T-cell (primary cell): ENCODE data around the gene ST3GAL3. TPM values are rescaled to one million over a fixed set of nuclear protein-coding genes. Genes with fewer than 3 reads are reported as not detected.

Experiments used
- ATAC-seq, 4 experiments: fragments of 200-7000 bp in 3 of 4; fragments of 150-1000 bp in 1 of 4; cut with Tn5 transposase; replicated peaks in 1 of 4; 1 replicate in 3 of 4; 2 replicates in 1 of 4; pipeline ENCODE4 v1.10.0; 2021; ENCODE audit warnings: moderate library complexity in 3 of 4, mild to moderate bottlenecking in 2 of 4, moderate number of reproducible peaks in 1 of 4
- CTCF ChIA-PET, 2 donors: fragments of 300-600 bp; sonication (Branson Sonifier 250); formaldehyde crosslinking; loops; one replicate each; lab custom pipeline; 2022; ENCODE audit warnings: antibody characterized with exemption in 2 of 2; lab: Charles Lee
- POLR2A ChIA-PET, 2 donors: fragments of 300-600 bp; sonication (Branson Sonifier 250); formaldehyde crosslinking; loops; one replicate each; lab custom pipeline; 2022; ENCODE audit warnings: antibody characterized with exemption in 2 of 2; lab: Charles Lee
- DNase-seq, 35 experiments: peaks; one replicate each; pipeline versions ENCODE4 v3.0.0 to v3.0.0-alpha.2; 2013 to 2023
- H3K27ac ChIP-seq: one replicate; pipeline ENCODE4 v1.5.1; 2013; ENCODE audit warnings: low read length
- H3K27me3 ChIP-seq, 2 experiments: replicated peaks in 1 of 2; 1 replicate in 1 of 2; 2 replicates in 1 of 2; pipeline versions ENCODE4 v1.6.1 to v1.7.0; 2013; ENCODE audit warnings: low read length in 1 of 2, mixed read lengths in 1 of 2; ENCODE audit not compliant: control insufficient read depth in 2 of 2, insufficient read depth in 2 of 2; ENCODE audit errors: extremely low read depth in 1 of 2
- H3K36me3 ChIP-seq, 2 donors: 1 replicate in 1 of 2; 2 replicates in 1 of 2; pipeline versions ENCODE4 v1.6.1 to v1.7.0; 2013; ENCODE audit warnings: low read length in 1 of 2; ENCODE audit not compliant: control insufficient read depth in 2 of 2, insufficient read depth in 1 of 2; ENCODE audit errors: extremely low read depth in 1 of 2
- H3K4me1 ChIP-seq, 2 experiments: 1 replicate in 1 of 2; 2 replicates in 1 of 2; pipeline versions ENCODE4 v1.6.1 to v1.7.0; 2013; ENCODE audit warnings: low read length in 2 of 2, mixed read lengths in 1 of 2; ENCODE audit not compliant: insufficient read depth in 2 of 2, control insufficient read depth in 1 of 2; ENCODE audit errors: extremely low read depth in 1 of 2
- H3K4me3 ChIP-seq, 2 donors: 1 replicate in 1 of 2; 2 replicates in 1 of 2; pipeline versions ENCODE4 v1.5.1 to v1.7.0; 2013; ENCODE audit warnings: mild to moderate bottlenecking in 2 of 2, low read length in 1 of 2, moderate library complexity in 1 of 2; ENCODE audit not compliant: control insufficient read depth in 1 of 2; ENCODE audit errors: extremely low read depth in 1 of 2
- H3K9me3 ChIP-seq: 2 replicates; pipeline ENCODE4 v1.7.0; 2013
- H3K27ac Mint-ChIP-seq, 2 donors: one replicate each; pipeline ENCODE4 v1.8.0; 2020 to 2021; ENCODE audit warnings: mild to moderate bottlenecking in 2 of 2, mixed read lengths in 2 of 2
- H3K27me3 Mint-ChIP-seq, 2 donors: one replicate each; pipeline ENCODE4 v1.8.0; 2021 to 2022; ENCODE audit warnings: mixed read lengths in 2 of 2
- H3K36me3 Mint-ChIP-seq: one replicate; pipeline ENCODE4 v1.8.0; 2021; ENCODE audit warnings: mixed read lengths
- H3K4me1 Mint-ChIP-seq, 3 donors: one replicate each; pipeline ENCODE4 v1.8.0; 2020 to 2022; ENCODE audit warnings: mixed read lengths in 3 of 3, mild to moderate bottlenecking in 1 of 3
- H3K4me3 Mint-ChIP-seq, 3 donors: one replicate each; pipeline ENCODE4 v1.8.0; 2020 to 2022; ENCODE audit warnings: mild to moderate bottlenecking in 3 of 3, mixed read lengths in 3 of 3, moderate library complexity in 3 of 3
- H3K9me3 Mint-ChIP-seq, 3 donors: one replicate each; pipeline ENCODE4 v1.8.0; 2020 to 2022; ENCODE audit warnings: mixed read lengths in 3 of 3
- WGBS: methylation state at CpG from one replicate; pipeline ENCODE4 v1.1.5; 2013; ENCODE audit warnings: missing lambda C conversion rate; ENCODE audit not compliant: insufficient coverage; 5-methylcytosine and 5-hydroxymethylcytosine counted together
- total RNA-seq, 35 experiments: library from RNA in 6 of 35; stranded (reverse) in 6 of 35; fragments of 120-200 nt in 1 of 35; gene quantifications; one replicate each; pipeline versions ENCODE4 v1.2.1 to v1.2.4 and lab custom pipeline; 2013 to 2026

Gene ST3GAL3
- total RNA-seq, 5 donors from 2014 or later (not counting 1 experiment from before 2014, with no cell fraction given) = 21.9 to 29.8 (median 24.4) TPM

DNA sequence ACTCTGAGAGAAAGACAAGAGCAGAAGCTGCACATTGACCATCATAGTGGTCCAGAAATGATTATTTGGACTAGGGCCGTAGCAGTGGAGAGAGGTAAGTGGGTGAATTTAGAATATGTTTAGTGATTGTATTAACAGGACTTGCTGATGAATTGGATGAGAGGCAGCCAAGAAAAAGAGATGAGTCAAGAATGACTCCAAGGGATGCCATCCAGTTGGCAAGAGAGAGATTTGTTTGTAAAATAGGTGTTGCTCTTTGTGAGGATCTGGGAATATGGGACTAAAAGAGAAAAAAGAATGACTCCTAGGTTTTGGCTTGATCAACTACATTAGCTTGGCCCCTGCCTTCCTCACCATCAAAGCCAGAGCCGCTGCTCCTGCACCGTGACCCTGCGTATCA, 172.1 kb downstream of the ST3GAL3 start:
- Mint-ChIP-seq H3K4me3 (no peak overlapping the region), H3K27me3 (no peaks in the 10 kb centered on the region), H3K36me3 (peaks cover 6% of the 10 kb centered on the region), H3K9me3 (no peaks in the 10 kb centered on the region), H3K4me1 (no peaks in the 10 kb centered on the region), H3K27ac (no peak overlapping the region)
- 100% methylated on average over 4 of the region's 4 CpGs for WGBS
- Histone ChIP-seq H3K27me3 (no peaks in the 10 kb centered on the region), H3K36me3 (peaks cover 0 to 3% of the 10 kb centered on the region in 2 donors), H3K4me3 (no peak overlapping the region), H3K27ac (no peak overlapping the region), H3K9me3 (no peaks in the 10 kb centered on the region), H3K4me1 (peaks cover 6 to 11% of the 10 kb centered on the region in 2 experiments)
- no peak for DNase-seq
- ChIA-PET POLR2A (no interaction called here), CTCF (no interaction called here)
- ATAC-seq = no peak

DNA sequence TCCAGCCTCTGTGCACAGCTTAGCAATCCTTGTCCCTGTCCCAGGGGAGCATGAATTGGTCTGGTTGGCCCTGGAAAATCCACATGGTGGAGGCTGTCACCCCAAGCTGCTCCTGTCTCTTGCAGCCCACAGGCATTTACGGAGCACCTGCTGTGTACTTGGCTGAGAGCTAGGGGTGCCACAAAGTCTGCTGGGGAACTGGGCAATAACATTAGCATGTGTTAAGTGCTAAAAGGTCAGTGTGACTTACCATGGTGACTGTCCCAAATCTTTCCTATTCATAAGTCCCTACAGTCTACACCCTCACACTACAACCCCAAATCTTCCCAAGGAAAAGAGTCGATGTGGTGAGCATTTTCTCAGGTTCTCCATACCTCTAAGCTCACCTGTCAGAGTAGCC, 172.7 kb downstream of the ST3GAL3 start:
- Mint-ChIP-seq H3K4me3 (no peak overlapping the region), H3K27ac (no peak overlapping the region), H3K9me3 (no peaks in the 10 kb centered on the region), H3K27me3 (no peaks in the 10 kb centered on the region), H3K36me3 (peaks cover 6% of the 10 kb centered on the region), H3K4me1 (no peaks in the 10 kb centered on the region)
- ATAC-seq (no peak), DNase-seq (no peak)
- POLR2A ChIA-PET = no interaction called here
- Histone ChIP-seq H3K36me3 (peaks cover 0 to 3% of the 10 kb centered on the region in 2 donors), H3K4me1 (peaks cover 6 to 13% of the 10 kb centered on the region in 2 experiments), H3K9me3 (no peaks in the 10 kb centered on the region), H3K4me3 (no peak overlapping the region), H3K27ac (no peak overlapping the region), H3K27me3 (no peaks in the 10 kb centered on the region)
- WGBS = 100% methylated on average over 1 of the region's 2 CpGs
- CTCF ChIA-PET = no interaction called here

DNA sequence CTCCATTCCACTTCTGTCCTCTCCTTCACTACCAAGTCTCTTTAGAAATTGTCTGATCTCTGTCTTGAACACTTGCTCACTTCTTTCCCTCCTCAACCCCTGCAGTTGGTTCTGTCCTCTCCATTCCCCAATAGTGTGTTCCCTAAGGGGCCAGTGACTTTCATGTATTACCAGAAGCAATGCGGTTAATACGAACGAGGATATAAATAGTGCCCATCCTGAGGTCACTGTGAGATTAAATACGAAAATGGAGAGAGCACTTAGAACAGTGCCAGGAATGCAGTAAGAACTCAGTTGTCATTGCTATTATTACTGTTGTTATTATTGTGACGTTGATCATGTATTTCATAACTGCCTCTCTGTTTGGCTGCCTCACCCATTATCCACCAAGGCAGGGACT, 173.3 kb downstream of the ST3GAL3 start:
- POLR2A ChIA-PET = no interaction called here
- Histone ChIP-seq H3K27ac (no peak overlapping the region), H3K36me3 (peaks cover 0 to 3% of the 10 kb centered on the region in 2 donors), H3K9me3 (no peaks in the 10 kb centered on the region), H3K4me3 (no peak overlapping the region), H3K4me1 (peaks cover 11 to 14% of the 10 kb centered on the region in 2 experiments), H3K27me3 (no peaks in the 10 kb centered on the region)
- CTCF ChIA-PET = no interaction called here
- Mint-ChIP-seq H3K4me1 (no peaks in the 10 kb centered on the region), H3K4me3 (no peak overlapping the region), H3K36me3 (peaks cover 7% of the 10 kb centered on the region), H3K27me3 (no peaks in the 10 kb centered on the region), H3K9me3 (no peaks in the 10 kb centered on the region), H3K27ac (no peak overlapping the region)
- no CpG with 5 or more reads among the region's 5 CpGs for WGBS
- ATAC-seq (no peak), DNase-seq (no peak)

DNA sequence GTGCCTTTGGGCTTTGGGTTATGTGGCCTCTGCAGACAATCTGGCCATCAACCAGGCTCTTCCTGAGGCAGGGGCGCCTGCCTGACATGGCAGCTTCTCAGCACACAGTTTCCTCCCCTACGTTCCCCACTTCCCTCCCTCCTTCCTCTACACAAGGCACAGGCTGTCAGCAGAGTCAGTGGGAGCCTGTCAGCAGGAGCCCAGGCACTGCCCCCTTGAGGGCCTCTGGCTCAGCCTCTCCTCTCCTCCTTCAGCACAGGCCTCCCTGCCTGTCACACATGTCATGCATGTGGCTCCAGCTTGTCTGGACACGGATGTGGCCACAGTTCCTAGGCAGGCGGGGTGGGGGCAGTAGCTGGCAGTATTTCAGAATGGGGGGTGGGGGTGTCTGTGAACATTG, 174.1 kb downstream of the ST3GAL3 start:
- DNase-seq = peak in 1 of 35 experiments; percentile 9
- Histone ChIP-seq H3K27me3 (no peaks in the 10 kb centered on the region), H3K4me1 (peaks cover 11 to 14% of the 10 kb centered on the region in 2 experiments), H3K27ac (no peak overlapping the region), H3K9me3 (no peaks in the 10 kb centered on the region), H3K36me3 (peaks cover 0 to 3% of the 10 kb centered on the region in 2 donors), H3K4me3 (no peak overlapping the region)
- WGBS = 83% methylated on average over 2 of the region's 4 CpGs
- Mint-ChIP-seq H3K36me3 (peaks cover 10% of the 10 kb centered on the region), H3K9me3 (no peaks in the 10 kb centered on the region), H3K4me1 (no peaks in the 10 kb centered on the region), H3K27me3 (no peaks in the 10 kb centered on the region), H3K4me3 (no peak overlapping the region), H3K27ac (no peak overlapping the region)
- ATAC-seq = no peak
- CTCF ChIA-PET = no interaction called here
- POLR2A ChIA-PET = no interaction called here

DNA sequence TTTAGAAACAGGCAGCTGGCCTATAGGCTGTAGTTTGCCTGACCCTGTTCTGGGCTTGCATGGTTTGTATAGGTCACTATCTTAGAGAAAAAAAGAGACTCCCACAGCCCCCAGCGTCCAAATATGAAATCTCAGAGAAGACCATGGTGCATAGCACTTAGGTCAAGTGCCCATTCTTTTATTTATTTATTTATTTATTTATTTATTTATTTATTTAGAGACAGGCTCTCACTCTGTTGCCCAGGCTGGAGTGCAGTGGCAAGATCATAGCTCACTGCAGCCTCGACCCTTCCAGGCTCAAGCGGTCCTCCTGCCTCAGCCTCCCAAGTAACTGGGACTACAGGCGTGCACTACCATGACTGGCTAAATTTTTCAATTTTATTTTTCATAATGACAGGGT, 175.4 kb downstream of the ST3GAL3 start:
- ATAC-seq (no peak), DNase-seq (no peak)
- 100% methylated on average over 3 of the region's 4 CpGs for WGBS
- ChIA-PET CTCF (no interaction called here), POLR2A (no interaction called here)
- Mint-ChIP-seq H3K27me3 (no peaks in the 10 kb centered on the region), H3K4me3 (no peak overlapping the region), H3K4me1 (no peaks in the 10 kb centered on the region), H3K9me3 (no peaks in the 10 kb centered on the region), H3K27ac (no peak overlapping the region), H3K36me3 (peaks cover 10% of the 10 kb centered on the region)
- Histone ChIP-seq H3K27me3 (no peaks in the 10 kb centered on the region), H3K4me1 (peaks cover 11 to 14% of the 10 kb centered on the region in 2 experiments), H3K4me3 (no peak overlapping the region), H3K36me3 (peaks cover 0 to 3% of the 10 kb centered on the region in 2 donors), H3K27ac (no peak overlapping the region), H3K9me3 (no peaks in the 10 kb centered on the region)

DNA sequence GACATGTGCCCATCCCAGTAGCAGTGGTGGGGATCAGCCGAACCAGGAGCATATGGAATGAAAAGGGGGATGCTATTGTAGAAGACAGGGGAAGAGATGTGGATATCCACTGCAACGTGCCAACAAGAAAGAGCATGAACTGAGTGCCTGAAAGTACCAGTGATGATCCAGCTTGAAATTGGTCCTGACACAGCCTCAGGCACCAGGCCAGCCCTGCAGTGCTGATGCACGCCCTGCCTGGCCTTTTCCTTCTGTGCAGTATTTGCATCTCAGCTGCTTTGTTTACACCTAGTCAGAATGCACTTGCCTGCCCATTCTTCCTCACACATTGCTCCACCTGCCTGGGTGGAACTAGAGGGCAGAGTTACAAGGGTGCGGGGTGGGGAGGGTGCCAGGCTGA, 176.0 kb downstream of the ST3GAL3 start:
- H3K4me3 Mint-ChIP-seq = no peak overlapping the region
- 100% methylated on average over 2 of the region's 4 CpGs for WGBS
- CTCF ChIA-PET = no interaction called here
- no peaks in the 10 kb centered on the region for H3K4me1 Mint-ChIP-seq
- H3K27me3 Mint-ChIP-seq = no peaks in the 10 kb centered on the region
- H3K9me3 ChIP-seq = no peaks in the 10 kb centered on the region
- no peak overlapping the region for H3K27ac ChIP-seq
- no peaks in the 10 kb centered on the region for H3K27me3 ChIP-seq
- no peaks in the 10 kb centered on the region for H3K9me3 Mint-ChIP-seq
- no peak overlapping the region for H3K4me3 ChIP-seq
- H3K4me1 ChIP-seq = peaks cover 11 to 14% of the 10 kb centered on the region in 2 experiments
- POLR2A ChIA-PET = no interaction called here
- peaks cover 10% of the 10 kb centered on the region for H3K36me3 Mint-ChIP-seq
- peaks cover 0 to 3% of the 10 kb centered on the region in 2 donors for H3K36me3 ChIP-seq
- no peak overlapping the region for H3K27ac Mint-ChIP-seq
- DNase-seq (peak in 1 of 35 experiments; percentile 5), ATAC-seq (no peak)

DNA sequence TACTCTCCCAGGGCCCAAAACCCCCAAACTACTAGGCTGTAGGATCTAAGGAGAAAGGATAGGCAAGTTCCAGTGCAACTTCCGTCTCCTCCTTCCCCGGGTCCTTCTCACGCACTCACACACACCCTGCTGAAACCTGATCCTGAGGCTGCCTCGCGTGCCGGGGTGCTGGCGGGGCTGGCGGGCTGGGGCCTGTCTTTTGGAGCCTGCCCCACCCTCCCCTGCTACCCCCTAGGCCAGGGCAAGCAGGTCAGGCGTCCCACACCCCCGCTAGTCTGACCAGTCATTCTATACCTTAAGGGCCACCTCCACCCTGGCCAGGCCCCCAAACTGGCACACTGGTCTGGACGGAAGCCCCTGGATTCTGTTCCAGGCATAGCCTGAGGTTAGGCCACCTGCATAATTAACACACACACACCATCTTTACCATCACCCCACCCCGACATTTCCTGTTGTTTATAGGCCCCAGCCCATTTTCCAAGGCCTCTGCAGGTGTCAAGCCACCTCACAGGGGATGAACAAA, 178.0 kb downstream of the ST3GAL3 start:
- no peak overlapping the region for H3K27ac ChIP-seq
- H3K4me3 ChIP-seq = no peak overlapping the region
- no peaks in the 10 kb centered on the region for H3K9me3 ChIP-seq
- ChIA-PET CTCF (no interaction called here), POLR2A (no interaction called here)
- Mint-ChIP-seq H3K4me3 (no peak overlapping the region), H3K36me3 (peaks cover 10% of the 10 kb centered on the region), H3K27ac (no peak overlapping the region), H3K9me3 (no peaks in the 10 kb centered on the region), H3K4me1 (no peaks in the 10 kb centered on the region), H3K27me3 (no peaks in the 10 kb centered on the region)
- H3K27me3 ChIP-seq = no peaks in the 10 kb centered on the region
- no peak for ATAC-seq
- 91% methylated on average over 9 of the region's 12 CpGs for WGBS
- peak in 1 of 35 experiments; percentile 18 for DNase-seq
- H3K4me1 ChIP-seq = peaks cover 3 to 5% of the 10 kb centered on the region in 2 experiments
- peaks cover 0 to 3% of the 10 kb centered on the region in 2 donors for H3K36me3 ChIP-seq
